Skeletal muscle satellite cell (primary cell): ENCODE measurements around the gene ACSF3.
"Not testable (repeated sequence)": the region's sequence is repeated elsewhere in the genome, so short reads cannot be mapped to it uniquely, and the experiment has no call there.

Experiments used
- H3K27me3 ChIP-seq: 2 replicates; pipeline ENCODE4 v1.7.0; 2013; ENCODE audit warnings: low read length; ENCODE audit not compliant: control insufficient read depth, insufficient read depth
- H3K36me3 ChIP-seq: 2 replicates; pipeline ENCODE4 v1.7.0; 2013; ENCODE audit warnings: mild to moderate bottlenecking, control low read depth, low read length; ENCODE audit not compliant: insufficient read depth
- H3K4me1 ChIP-seq: 2 replicates; pipeline ENCODE4 v1.7.0; 2013; ENCODE audit warnings: low read length; ENCODE audit not compliant: control insufficient read depth, insufficient read depth
- H3K4me2 ChIP-seq: 2 replicates; pipeline ENCODE4 v1.7.0; 2013; ENCODE audit warnings: mild to moderate bottlenecking, low read length
- H3K4me3 ChIP-seq: 2 replicates; pipeline ENCODE4 v1.7.0; 2013; ENCODE audit warnings: low read length
- H3K9ac ChIP-seq: 2 replicates; pipeline ENCODE4 v1.7.0; 2013; ENCODE audit warnings: mild to moderate bottlenecking, low read depth, low read length, moderate library complexity
- H3K9me3 ChIP-seq: replicated peaks from 2 replicates; pipeline ENCODE4 v1.7.0; 2013; ENCODE audit warnings: mild to moderate bottlenecking, control low read depth, low read length

ACSF3 gene

DNA sequence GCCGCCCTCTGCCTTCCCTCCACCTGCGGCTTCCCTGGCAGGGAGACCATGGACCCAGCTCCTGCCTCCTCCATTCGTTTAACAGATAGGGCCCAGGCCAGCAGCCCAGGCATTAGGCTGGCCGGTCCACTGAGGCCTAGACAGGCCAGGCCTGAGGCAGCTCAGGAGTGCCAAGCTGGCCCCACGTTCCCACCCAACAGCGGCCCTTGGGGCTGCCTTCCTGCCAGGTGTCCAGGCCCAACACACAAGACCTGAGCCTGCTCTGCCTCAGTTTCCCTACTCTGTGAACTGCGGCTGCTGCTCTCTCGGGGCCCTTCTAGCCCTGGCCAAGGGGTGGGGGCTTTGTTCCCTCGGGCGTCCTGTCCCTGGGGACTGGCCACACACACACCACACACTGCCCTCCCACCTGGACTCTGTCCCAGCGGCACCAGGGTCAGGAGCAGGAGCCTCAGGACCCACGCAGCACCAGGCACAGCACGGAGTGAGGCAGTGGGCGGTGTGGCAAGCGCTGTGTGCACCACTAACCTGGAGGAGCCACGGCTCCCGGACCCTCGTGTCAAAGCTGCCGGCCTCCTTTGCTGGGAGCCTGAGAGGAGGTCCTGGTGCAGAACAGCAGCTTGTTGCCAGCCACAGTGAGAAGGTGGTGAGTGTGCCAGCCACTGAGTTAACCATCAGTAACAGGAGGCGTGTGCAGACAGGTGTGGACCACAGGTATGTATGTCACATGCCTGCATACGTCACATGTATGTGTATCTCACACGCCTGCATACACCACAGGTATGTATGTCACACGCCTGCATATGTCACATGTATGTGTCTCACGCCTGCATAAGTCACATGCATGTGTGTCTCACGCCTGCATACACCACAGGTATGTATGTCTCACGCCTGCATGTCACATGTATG is 63.3 kb downstream of the ACSF3 start:
- H3K9ac ChIP-seq = no peak overlapping the region
- no peaks in the 10 kb centered on the region for H3K9me3 ChIP-seq
- H3K4me2 ChIP-seq = no peak overlapping the region
- H3K4me3 ChIP-seq = no peak overlapping the region
- peaks cover 15% of the 10 kb centered on the region for H3K27me3 ChIP-seq
- peaks cover 19% of the 10 kb centered on the region for H3K4me1 ChIP-seq
- no peaks in the 10 kb centered on the region for H3K36me3 ChIP-seq

GRCh38 chr16:89157778-89158177 is 64.1 kb downstream of the ACSF3 start:
- Histone ChIP-seq H3K36me3 (no peaks in the 10 kb centered on the region), H3K4me1 (peaks cover 19% of the 10 kb centered on the region), H3K9ac (no peak overlapping the region), H3K27me3 (peaks cover 15% of the 10 kb centered on the region), H3K4me2 (no peak overlapping the region), H3K4me3 (no peak overlapping the region), H3K9me3 (no peaks in the 10 kb centered on the region)

- Histone ChIP-seq H3K4me2 (no peak overlapping the region), H3K4me3 (no peak overlapping the region), H3K27me3 (peaks cover 15% of the 10 kb centered on the region)
Observed at GRCh38 chr16:89159066-89159849, 65.6 kb downstream of the ACSF3 start.

GRCh38 chr16:89159850-89160354 is 66.2 kb downstream of the ACSF3 start:
- Histone ChIP-seq H3K9me3 (no peaks in the 10 kb centered on the region), H3K4me3 (no peak overlapping the region), H3K36me3 (no peaks in the 10 kb centered on the region), H3K4me2 (no peak overlapping the region), H3K4me1 (peaks cover 12% of the 10 kb centered on the region), H3K9ac (no peak overlapping the region), H3K27me3 (peaks cover 15% of the 10 kb centered on the region)

More at GRCh38 chr16:89159066-89159849, 65.6 kb downstream of the ACSF3 start:
- Histone ChIP-seq H3K9me3 (no peaks in the 10 kb centered on the region), H3K9ac (no peak overlapping the region), H3K4me1 (peaks cover 18% of the 10 kb centered on the region), H3K36me3 (no peaks in the 10 kb centered on the region)

- Histone ChIP-seq H3K4me1 (no peaks in the 10 kb centered on the region), H3K9me3 (no peaks in the 10 kb centered on the region), H3K4me2 (no peak overlapping the region), H3K27me3 (peaks cover 11% of the 10 kb centered on the region), H3K9ac (no peak overlapping the region), H3K36me3 (no peaks in the 10 kb centered on the region), H3K4me3 (no peak overlapping the region)
Observed at GRCh38 chr16:89160977-89161701, 67.5 kb downstream of the ACSF3 start.

DNA sequence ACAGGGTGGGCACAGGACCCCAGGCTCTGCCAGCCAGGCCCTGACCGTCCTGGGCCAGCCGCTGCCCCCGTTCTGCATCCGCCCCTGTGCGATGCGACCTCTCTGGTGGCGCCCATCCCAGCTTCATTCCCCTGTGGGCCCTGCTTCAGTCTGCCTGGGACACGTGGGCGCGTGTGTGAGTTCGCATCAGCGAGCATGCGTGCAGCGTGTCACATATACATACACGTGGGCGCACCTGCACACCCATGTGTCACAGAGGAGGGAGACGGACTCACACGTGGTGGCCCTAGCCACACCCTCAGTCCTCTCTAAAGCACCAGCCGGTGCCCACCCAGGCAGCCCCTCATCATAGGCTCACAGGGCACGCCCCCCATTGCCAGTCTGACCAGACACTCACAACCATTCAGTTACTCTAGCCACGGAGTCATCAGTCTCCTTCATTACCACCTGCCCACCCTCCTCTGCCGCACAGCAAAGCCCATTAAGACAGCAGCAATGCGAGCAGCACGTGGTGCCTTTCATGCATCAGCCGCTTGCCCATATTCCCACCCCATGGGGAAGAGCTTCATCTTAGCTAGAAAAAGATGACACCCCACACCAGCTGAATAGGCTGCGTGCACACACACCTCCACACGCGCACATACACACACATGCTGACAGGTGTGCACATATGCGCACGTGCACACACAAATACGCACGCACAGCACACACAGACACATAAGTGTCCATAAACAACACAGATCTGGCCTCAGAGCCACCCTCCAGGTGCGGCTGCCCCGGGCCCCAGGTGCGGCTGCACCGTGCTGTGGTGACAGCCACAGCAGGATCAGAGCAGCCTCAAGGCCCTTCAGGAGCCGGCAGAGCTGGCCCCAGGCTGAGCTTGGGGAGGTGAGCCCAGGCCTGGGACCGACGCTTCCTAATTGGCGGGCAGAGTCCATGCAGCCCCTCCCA is 68.4 kb downstream of the ACSF3 start:
- Histone ChIP-seq H3K4me3 (no peak overlapping the region), H3K36me3 (no peaks in the 10 kb centered on the region), H3K4me1 (peaks cover 5% of the 10 kb centered on the region), H3K9me3 (no peaks in the 10 kb centered on the region), H3K27me3 (peaks cover 2% of the 10 kb centered on the region), H3K9ac (no peak overlapping the region), H3K4me2 (no peak overlapping the region)

GRCh38 chr16:89163297-89163696 is 69.6 kb downstream of the ACSF3 start:
- Histone ChIP-seq H3K27me3 (no peaks in the 10 kb centered on the region), H3K9ac (no peak overlapping the region), H3K4me2 (no peak overlapping the region), H3K9me3 (no peaks in the 10 kb centered on the region), H3K36me3 (no peaks in the 10 kb centered on the region), H3K4me1 (peaks cover 9% of the 10 kb centered on the region), H3K4me3 (no peak overlapping the region)

DNA sequence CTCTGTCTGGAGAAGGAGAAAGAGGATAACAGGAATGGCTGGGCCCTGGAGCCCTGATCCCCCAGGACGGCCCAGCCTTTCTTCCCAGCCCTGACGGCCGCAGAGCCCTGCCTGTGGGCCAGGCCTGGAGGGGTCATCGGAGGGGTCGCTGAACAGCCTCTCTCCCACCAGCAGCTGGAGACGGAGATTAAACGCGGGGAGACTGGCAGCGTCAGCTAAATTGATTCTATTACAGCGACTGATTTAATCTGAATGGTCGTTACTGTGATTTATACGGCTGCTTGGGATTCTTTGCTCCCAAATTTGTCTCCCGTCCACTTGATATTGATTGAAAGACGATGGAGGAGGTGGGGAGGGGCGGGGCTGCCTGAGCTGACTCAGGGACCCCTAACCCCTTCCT is 70.8 kb downstream of the ACSF3 start:
- no peaks in the 10 kb centered on the region for H3K27me3 ChIP-seq
- H3K36me3 ChIP-seq = no peaks in the 10 kb centered on the region
- no peak overlapping the region for H3K4me3 ChIP-seq
- H3K9ac ChIP-seq = no peak overlapping the region
- H3K9me3 ChIP-seq = no peaks in the 10 kb centered on the region
- H3K4me1 ChIP-seq = peaks cover 9% of the 10 kb centered on the region
- no peak overlapping the region for H3K4me2 ChIP-seq

GRCh38 chr16:89164847-89165680 is 71.4 kb downstream of the ACSF3 start:
- H3K4me3 ChIP-seq = no peak overlapping the region
- no peaks in the 10 kb centered on the region for H3K27me3 ChIP-seq
- H3K4me2 ChIP-seq = no peak overlapping the region
- H3K9me3 ChIP-seq = no peaks in the 10 kb centered on the region
- peaks cover 9% of the 10 kb centered on the region for H3K4me1 ChIP-seq
- no peak overlapping the region for H3K9ac ChIP-seq
- H3K36me3 ChIP-seq = no peaks in the 10 kb centered on the region

- H3K4me2 ChIP-seq, H3K9ac ChIP-seq, H3K4me3 ChIP-seq, H3K27me3 ChIP-seq, H3K9me3 ChIP-seq, H3K4me1 ChIP-seq, H3K36me3 ChIP-seq: not testable (repeated sequence)
Observed at GRCh38 chr16:89165681-89165979, 72.0 kb downstream of the ACSF3 start.
